Measurements from ENCODE around the gene ATOH8. TPM values are rescaled to one million over a fixed set of nuclear protein-coding genes. Genes with fewer than 3 reads are reported as not detected.

The ATOH8 gene
- total RNA-seq, 1 experiment from 2014 or later, result 0.20 TPM

DNA sequence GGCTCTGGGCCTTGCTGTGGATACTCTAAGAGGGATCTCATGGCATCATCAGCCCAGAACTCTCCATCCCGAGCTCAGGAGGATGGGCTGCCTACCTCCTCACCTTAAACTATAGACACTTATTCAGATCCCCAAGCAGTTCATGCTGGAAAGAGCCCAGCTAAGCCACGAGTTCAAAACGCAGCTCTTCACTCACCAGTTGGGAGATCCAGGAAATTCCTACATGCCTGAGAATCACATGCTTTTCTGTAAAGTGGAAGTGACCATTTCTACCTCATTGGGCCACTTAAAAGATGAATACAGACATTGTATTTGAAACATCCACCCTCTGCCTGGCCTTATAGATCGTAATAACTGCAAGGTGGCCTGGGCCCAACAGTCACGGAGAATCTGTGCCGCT lies 6.6 kb downstream of the ATOH8 start:
- Histone ChIP-seq H2AK5ac (ENCODE audit: insufficient read length, low read length) (no peak overlapping the region), H3K23ac (ENCODE audit: insufficient read length, low read depth, low read length) (no peak overlapping the region), H3K4ac (ENCODE audit: low read depth, low read length) (no peak overlapping the region), H3K18ac (ENCODE audit: insufficient read length, low read depth, low read length) (no peak overlapping the region), H3K79me1 (ENCODE audit: insufficient read depth, low read depth, low read length, poor library complexity, severe bottlenecking) (no peaks in the 10 kb centered on the region), H2BK20ac (ENCODE audit: low read depth, low read length, poor library complexity, severe bottlenecking) (no peak overlapping the region), H4K5ac (ENCODE audit: insufficient read length, low read depth, low read length) (no peak overlapping the region), H3K9me3 (ENCODE audit: control insufficient read depth, low read depth, low read length) (no peaks in the 10 kb centered on the region), H3K23me2 (ENCODE audit: insufficient read length, low read depth, low read length, poor library complexity, severe bottlenecking) (peaks cover 4% of the 10 kb centered on the region), H2BK120ac (ENCODE audit: low read depth, low read length, poor library complexity, severe bottlenecking) (no peak overlapping the region), H3K4me2 (ENCODE audit: insufficient read depth, insufficient read length, low read length) (no peak overlapping the region), H4K8ac (replicated peaks; ENCODE audit: insufficient read length, low read depth, low read length) (no peak overlapping the region), H2BK15ac (ENCODE audit: low read depth, low read length) (no peak overlapping the region), H2BK5ac (ENCODE audit: insufficient read length, low read length) (no peak overlapping the region), H4K20me1 (ENCODE audit: control insufficient read depth, insufficient read depth, insufficient read length) (peaks cover 3% of the 10 kb centered on the region), H4K91ac (ENCODE audit: insufficient read length, low read depth, low read length) (no peak overlapping the region), H3K4me1 (ENCODE audit: insufficient read depth, low read length) (peaks cover 3% of the 10 kb centered on the region; the same call in 1 of the 2 replicates), H3T11ph (ENCODE audit: low read length) (no peak overlapping the region), H3K27ac (ENCODE audit: insufficient read length, low read depth, low read length) (no peak overlapping the region), H3K79me2 (ENCODE audit: insufficient read depth, low read length) (no peaks in the 10 kb centered on the region), H2BK12ac (ENCODE audit: insufficient read length, low read depth, low read length) (no peak overlapping the region), H3K9ac (ENCODE audit: extremely low read depth, insufficient read length, low read length) (no peak overlapping the region), H2AFZ (ENCODE audit: low read length) (no peak overlapping the region), H3K14ac (ENCODE audit: insufficient read depth, low read length) (no peak overlapping the region), H3K56ac (ENCODE audit: insufficient read length, low read depth, low read length) (no peak overlapping the region), H3K27me3 (ENCODE audit: insufficient read depth, low read length) (peaks cover 21% of the 10 kb centered on the region; the same call in 1 of the 2 replicates)
- no peak overlapping the region; a peak in 1 of 5 replicates for H3K4me3 Mint-ChIP-seq
- peaks cover 12 to 16% of the 10 kb centered on the region in 2 experiments for H3K4me1 Mint-ChIP-seq
- no CpG with 5 or more reads among the region's 6 CpGs for WGBS (ENCODE audit: extremely low coverage, insufficient read length, low lambda C conversion rate)
- H3K27ac Mint-ChIP-seq, result no peak overlapping the region
- no peaks in the 10 kb centered on the region for H3K36me3 Mint-ChIP-seq (ENCODE audit: insufficient read depth in 1 of 3, low read depth in 3 of 3)
- H3K9me3 Mint-ChIP-seq, result no peaks in the 10 kb centered on the region; a peak in 1 of 5 replicates
- TF ChIP-seq, protein P1, sequence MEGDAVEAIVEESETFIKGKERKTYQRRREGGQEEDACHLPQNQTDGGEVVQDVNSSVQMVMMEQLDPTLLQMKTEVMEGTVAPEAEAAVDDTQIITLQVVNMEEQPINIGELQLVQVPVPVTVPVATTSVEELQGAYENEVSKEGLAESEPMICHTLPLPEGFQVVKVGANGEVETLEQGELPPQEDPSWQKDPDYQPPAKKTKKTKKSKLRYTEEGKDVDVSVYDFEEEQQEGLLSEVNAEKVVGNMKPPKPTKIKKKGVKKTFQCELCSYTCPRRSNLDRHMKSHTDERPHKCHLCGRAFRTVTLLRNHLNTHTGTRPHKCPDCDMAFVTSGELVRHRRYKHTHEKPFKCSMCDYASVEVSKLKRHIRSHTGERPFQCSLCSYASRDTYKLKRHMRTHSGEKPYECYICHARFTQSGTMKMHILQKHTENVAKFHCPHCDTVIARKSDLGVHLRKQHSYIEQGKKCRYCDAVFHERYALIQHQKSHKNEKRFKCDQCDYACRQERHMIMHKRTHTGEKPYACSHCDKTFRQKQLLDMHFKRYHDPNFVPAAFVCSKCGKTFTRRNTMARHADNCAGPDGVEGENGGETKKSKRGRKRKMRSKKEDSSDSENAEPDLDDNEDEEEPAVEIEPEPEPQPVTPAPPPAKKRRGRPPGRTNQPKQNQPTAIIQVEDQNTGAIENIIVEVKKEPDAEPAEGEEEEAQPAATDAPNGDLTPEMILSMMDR (conservative IDR thresholded peaks at IDR 0.05), result no peak
- peaks cover 96% of the 10 kb centered on the region for H3K27me3 Mint-ChIP-seq (ENCODE audit: low read depth)
- no peak for DNase-seq
